GM12891 (cell line): Measurements from ENCODE around the gene FBLN5.

ENCODE experiments used
- PAX5 ChIP-seq: IDR thresholded peaks from 2 replicates; pipeline ENCODE4 v1.6.1; 2011; ENCODE audit warnings: low read length, moderate library complexity, mild to moderate bottlenecking; ENCODE audit not compliant: insufficient read depth, severe bottlenecking
- POLR2A ChIP-seq: IDR thresholded peaks from 2 replicates; pipeline ENCODE4 v1.6.1; 2011; ENCODE audit warnings: low read depth, low read length, control low read depth
- POLR2AphosphoS5 ChIP-seq: IDR thresholded peaks from 2 replicates; pipeline ENCODE4 v1.6.1; 2011; ENCODE audit warnings: low read depth, low read length, control low read depth
- POU2F2 ChIP-seq: IDR thresholded peaks from 2 replicates; pipeline ENCODE4 v1.6.1; 2011; ENCODE audit warnings: low read depth, mild to moderate bottlenecking, control low read depth, low read length, moderate library complexity
- SPI1 ChIP-seq: IDR thresholded peaks from 2 replicates; pipeline ENCODE4 v1.6.1; 2011; ENCODE audit warnings: low read depth, low read length, control low read depth
- TAF1 ChIP-seq: IDR thresholded peaks from 2 replicates; pipeline ENCODE4 v1.6.1; 2011; ENCODE audit warnings: low read depth, low read length, control low read depth

DNA sequence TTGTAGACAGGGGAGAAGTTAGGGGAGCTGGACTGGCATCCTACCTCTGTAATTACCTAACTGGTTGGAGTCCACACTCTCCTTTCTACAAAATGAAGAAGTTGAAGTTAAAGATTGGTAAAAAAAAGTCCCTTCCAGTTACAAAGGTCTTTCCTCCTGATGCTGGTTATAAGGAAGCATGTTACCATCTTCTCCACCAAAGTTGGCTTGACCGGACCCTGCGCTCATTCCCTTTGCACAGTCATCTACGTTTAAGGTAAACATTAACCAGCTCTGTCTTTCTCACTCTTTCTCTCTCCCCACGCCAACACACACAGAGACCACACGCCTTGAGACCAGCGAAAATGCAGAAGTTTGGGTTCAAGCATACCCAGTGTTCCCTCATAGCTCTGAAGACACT is 11.9 kb downstream of the FBLN5 start:
- TF ChIP-seq TAF1 (no peak), POLR2A (no peak), POLR2AphosphoS5 (no peak), SPI1 (no peak), PAX5 (no peak), POU2F2 (no peak)
